HepG2 (cell line): ENCODE measurements around the gene DDAH2. TPM values are rescaled to one million over a fixed set of nuclear protein-coding genes. Genes with fewer than 3 reads are reported as not detected.
A peak's percentile ranks its signal among the peaks of the same experiment; 100 is the strongest.

ENCODE experiments used
- ARID3A ChIP-seq: IDR thresholded peaks from 2 replicates; pipeline ENCODE4 v1.6.1; 2012; ENCODE audit warnings: low read depth, low read length, improper control_type of control experiment
- E2F2 ChIP-seq: sonication (generic); formaldehyde crosslinking; IDR thresholded peaks from 2 replicates; pipeline ENCODE4 v1.4.0; 2020; ENCODE audit warnings: missing genetic modification reagents, borderline replicate concordance
- ETS1 ChIP-seq: sonication (generic); formaldehyde crosslinking; IDR thresholded peaks from 2 replicates; pipeline ENCODE4 v1.4.0; 2020; ENCODE audit warnings: missing genetic modification reagents
- FOXK2 ChIP-seq: fragments of 450-650 bp; IDR thresholded peaks from 2 replicates; pipeline ENCODE4 v1.6.1; 2016
- HNRNPK ChIP-seq: fragments of 200-400 bp; formaldehyde crosslinking; IDR thresholded peaks from 2 replicates; pipeline ENCODE4 v1.6.1; 2018; ENCODE audit warnings: low read length, low read depth, moderate library complexity, mild to moderate bottlenecking; ENCODE audit not compliant: poor library complexity, severe bottlenecking
- IKZF1 ChIP-seq: fragments of 450-650 bp; IDR thresholded peaks from 2 replicates; pipeline ENCODE4 v1.7.1; 2016
- LBX2 ChIP-seq: sonication (generic); formaldehyde crosslinking; IDR thresholded peaks from 2 replicates; pipeline ENCODE4 v1.5.0; 2020; ENCODE audit warnings: missing genetic modification reagents, mild to moderate bottlenecking, borderline replicate concordance
- LRRFIP1 ChIP-seq: sonication (generic); formaldehyde crosslinking; conservative IDR thresholded peaks from 2 replicates; pipeline ENCODE4 v1.4.0; 2020; ENCODE audit warnings: missing genetic modification reagents
- MAFF ChIP-seq: IDR thresholded peaks from 2 replicates; pipeline ENCODE4 v1.6.1; 2011; ENCODE audit warnings: low read depth, low read length, improper control_type of control experiment
- MIXL1 ChIP-seq: IDR thresholded peaks from 2 replicates; pipeline ENCODE4 v1.6.1; 2016
- NFRKB ChIP-seq: fragments of 450-650 bp; IDR thresholded peaks from 2 replicates; pipeline ENCODE4 v1.6.1; 2017
- NPAS2 ChIP-seq: sonication (generic); formaldehyde crosslinking; IDR thresholded peaks from 2 replicates; pipeline ENCODE4 v1.8.0; 2022; ENCODE audit warnings: mild to moderate bottlenecking, missing genetic modification reagents, borderline replicate concordance
- NR2F2 ChIP-seq: IDR thresholded peaks from 2 replicates; pipeline ENCODE4 v1.6.1; 2012; ENCODE audit warnings: low read depth, inconsistent platforms, borderline replicate concordance
- POLR2A ChIP-seq, 2 experiments: IDR thresholded peaks; 2 replicates each; pipeline ENCODE4 v1.6.1; 2011; ENCODE audit warnings: low read depth in 2 of 2, low read length in 2 of 2, mild to moderate bottlenecking in 1 of 2, moderate library complexity in 1 of 2; ENCODE audit not compliant: insufficient read depth in 1 of 2
- RCOR2 ChIP-seq: IDR thresholded peaks from 2 replicates; pipeline ENCODE4 v1.6.1; 2016; ENCODE audit warnings: missing biosample characterization, missing genetic modification reagents
- SALL1 ChIP-seq: sonication (generic); formaldehyde crosslinking; IDR thresholded peaks from 2 replicates; pipeline ENCODE4 v1.8.0; 2022; ENCODE audit warnings: mild to moderate bottlenecking, missing genetic modification reagents
- SCMH1 ChIP-seq: sonication (generic); formaldehyde crosslinking; IDR thresholded peaks from 2 replicates; pipeline ENCODE4 v1.9.0; 2021; ENCODE audit warnings: missing genetic modification reagents, mild to moderate bottlenecking, borderline replicate concordance
- SUZ12 ChIP-seq: fragments of 150-350 bp; IDR thresholded peaks from 2 replicates; pipeline ENCODE4 v1.6.1; 2014; ENCODE audit warnings: low read depth, low read length
- YY1 ChIP-seq: IDR thresholded peaks from 2 replicates; pipeline ENCODE4 v1.6.1; 2011; ENCODE audit warnings: low read length, low read depth, moderate library complexity, mild to moderate bottlenecking; ENCODE audit not compliant: insufficient read depth, insufficient replicate concordance
- ZNF326 ChIP-seq: sonication (generic); formaldehyde crosslinking; IDR thresholded peaks from 2 replicates; pipeline ENCODE4 v1.4.0; 2020; ENCODE audit warnings: missing genetic modification reagents, borderline replicate concordance
- ZNF382 ChIP-seq: sonication (generic); formaldehyde crosslinking; IDR thresholded peaks from 2 replicates; pipeline ENCODE4 v1.5.0; 2020; ENCODE audit warnings: missing genetic modification reagents, mild to moderate bottlenecking, borderline replicate concordance
- ZNF616 ChIP-seq: sonication (generic); formaldehyde crosslinking; IDR thresholded peaks from 2 replicates; pipeline ENCODE4 v1.5.0; 2020; ENCODE audit warnings: low read depth, mild to moderate bottlenecking, missing genetic modification reagents
- ZSCAN20 ChIP-seq: sonication (generic); formaldehyde crosslinking; IDR thresholded peaks from 2 replicates; pipeline ENCODE4 v1.4.0; 2020; ENCODE audit warnings: missing genetic modification reagents, mild to moderate bottlenecking, borderline replicate concordance
- ZSCAN31 ChIP-seq: sonication (generic); formaldehyde crosslinking; IDR thresholded peaks from 2 replicates; pipeline ENCODE4 v1.5.0; 2020; ENCODE audit warnings: low read depth, mild to moderate bottlenecking, missing genetic modification reagents
- polyA plus RNA-seq, 8 experiments: library from polyadenylated mRNA; depleted of rRNA in 3 of 8; stranded (reverse) in 7 of 8; unstranded in 1 of 8; fragments of >200 nt; fragmentation: Illumina TruSeq in 4 of 8; extraction: Trizol in 4 of 8; gene quantifications; 2 replicates each; pipeline versions ENCODE4 v1.2.1 to v1.2.3, GENCODE V29; 2011 to 2016; ENCODE audit warnings: low read depth in 4 of 8, missing spikeins in 1 of 8, mixed read lengths in 1 of 8; ENCODE audit not compliant: insufficient read depth in 1 of 8
- total RNA-seq, 5 experiments: library from RNA; depleted of rRNA; stranded (reverse); fragments of >200 nt; fragmentation: Illumina TruSeq; extraction: Trizol; gene quantifications; 2 replicates each; pipeline ENCODE4 v1.2.3, GENCODE V29; 2016; ENCODE audit warnings: low read depth in 1 of 5

Gene DDAH2
- total and polyA plus RNA-seq, 2 of the 13 experiments (the other 11 are each of a cell fraction or from before 2014, with no cell fraction given): 16.4 to 21.1 TPM

GRCh38 chr6:31680226-31681134 lies 48.6 kb downstream of the DDAH2 start, which contains the start of gene LY6G5C (continued):
- TF ChIP-seq LRRFIP1 (CRISPR knock-in tag) (no peak), LBX2 (CRISPR knock-in tag) (no peak), ETS1 (CRISPR knock-in tag) (no peak), ZNF382 (CRISPR knock-in tag) (no peak), SALL1 (CRISPR knock-in tag) (peak; percentile 61), SCMH1 (no peak), NFRKB (no peak), RCOR2 (CRISPR knock-in tag) (no peak), ZSCAN31 (CRISPR knock-in tag) (no peak), MIXL1 (CRISPR knock-in tag) (peak; percentile 58; the same call in 1 of the 2 replicates), IKZF1 (no peak), MAFF (no peak), NR2F2 (no peak), FOXK2 (no peak), SUZ12 (no peak), NPAS2 (CRISPR knock-in tag) (no peak), E2F2 (CRISPR knock-in tag) (0 out of 2 replicates have a peak, but pooled peaks have one; percentile 46), ZNF616 (CRISPR knock-in tag) (no peak), HNRNPK (no peak), ARID3A (0 out of 2 replicates have a peak, but pooled peaks have one; percentile 27), ZSCAN20 (CRISPR knock-in tag) (no peak), YY1 (peak; percentile 72), POLR2A (IDR thresholded peaks at IDR 0.05; ENCODE audit: insufficient read depth in 1 of 2, low read depth in 2 of 2, low read length in 2 of 2) (no peak), ZNF326 (CRISPR knock-in tag) (no peak)
